GM21381 (cell line): ENCODE results near the gene RGS9.

Experiments
- ATAC-seq: cut with Tn5 transposase; IDR thresholded peaks from one replicate; pipeline ENCODE4 v1.9.1; 2021; ENCODE audit warnings: mild to moderate bottlenecking, moderate library complexity; ENCODE audit not compliant: unreplicated experiment

The RGS9 gene

DNA sequence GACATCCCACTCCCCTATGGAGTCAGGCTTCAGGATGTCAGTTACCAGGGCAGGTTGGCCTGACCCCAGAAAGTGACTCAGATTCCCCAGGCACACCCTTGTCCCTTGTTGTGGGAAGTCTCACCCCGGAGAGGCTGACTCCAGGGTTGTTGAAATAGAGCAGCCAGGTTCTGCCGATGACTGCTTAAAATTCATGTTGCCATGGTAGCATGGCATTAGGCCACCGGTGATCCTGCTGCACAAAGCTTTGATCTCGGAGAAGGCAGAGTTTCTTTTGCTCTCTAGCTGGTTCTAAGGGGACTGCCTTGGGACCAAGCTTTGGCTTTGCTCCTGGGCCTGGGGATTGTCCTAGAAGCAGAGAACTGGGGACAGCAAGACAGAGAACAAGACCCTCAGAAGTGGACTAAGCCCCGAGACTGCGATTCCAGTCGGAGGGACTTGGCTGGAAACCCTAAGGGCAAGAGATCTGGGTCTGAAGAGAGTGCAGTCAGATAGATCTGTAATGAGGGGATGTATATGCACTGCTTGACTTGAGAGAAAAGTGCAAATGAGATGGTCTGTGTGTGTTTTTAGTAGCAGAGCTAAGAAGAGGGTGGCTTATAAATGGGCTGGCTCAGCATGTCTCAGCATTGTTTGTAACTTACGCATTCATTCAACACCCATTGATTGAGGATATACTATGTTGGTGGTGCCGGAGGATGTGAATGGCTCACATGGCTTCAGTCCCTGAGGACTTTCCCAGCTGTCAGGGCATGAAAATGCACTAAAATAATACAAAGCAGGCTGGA, 106.9 kb downstream of the RGS9 start:
- ATAC-seq, result no peak

DNA sequence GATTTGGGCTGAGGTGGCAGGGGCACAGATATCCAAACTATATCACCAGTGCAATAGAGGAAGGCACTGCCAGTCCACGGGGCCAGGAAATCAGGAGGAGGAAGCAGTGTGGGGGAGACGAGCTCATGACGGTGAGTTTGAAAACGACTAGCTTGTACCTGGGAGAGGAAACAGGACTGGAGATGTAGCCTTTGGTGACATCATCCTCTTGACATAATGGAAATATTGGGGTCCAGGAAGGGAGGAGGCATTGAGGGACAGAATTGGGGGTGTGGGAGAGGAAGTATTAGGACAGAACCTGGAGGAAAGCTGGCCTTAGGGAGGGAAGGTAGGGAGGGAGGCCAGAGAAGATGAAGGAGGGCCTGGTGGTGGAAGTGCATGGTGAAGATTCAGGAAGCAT, 109.1 kb downstream of the RGS9 start:
- no peak for ATAC-seq

DNA sequence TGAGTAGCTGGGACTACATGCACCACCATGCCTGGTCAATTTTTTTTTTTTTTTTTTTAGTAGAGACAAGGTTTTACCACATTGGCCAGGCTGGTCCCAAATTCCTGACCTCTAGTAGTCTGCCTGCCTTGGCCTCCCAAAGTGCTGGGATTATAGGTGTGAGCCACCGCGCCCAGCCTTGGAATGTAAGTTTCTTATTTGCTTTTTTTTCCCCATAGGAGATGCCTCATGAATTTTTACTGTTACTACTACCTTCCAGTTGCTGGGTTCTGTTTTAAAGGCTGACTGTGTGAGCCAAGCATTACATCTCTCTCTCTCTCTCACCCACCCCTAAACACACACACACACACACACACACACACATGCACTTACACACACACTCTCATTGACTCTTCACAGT, 112.6 kb downstream of the RGS9 start:
- no peak for ATAC-seq

DNA sequence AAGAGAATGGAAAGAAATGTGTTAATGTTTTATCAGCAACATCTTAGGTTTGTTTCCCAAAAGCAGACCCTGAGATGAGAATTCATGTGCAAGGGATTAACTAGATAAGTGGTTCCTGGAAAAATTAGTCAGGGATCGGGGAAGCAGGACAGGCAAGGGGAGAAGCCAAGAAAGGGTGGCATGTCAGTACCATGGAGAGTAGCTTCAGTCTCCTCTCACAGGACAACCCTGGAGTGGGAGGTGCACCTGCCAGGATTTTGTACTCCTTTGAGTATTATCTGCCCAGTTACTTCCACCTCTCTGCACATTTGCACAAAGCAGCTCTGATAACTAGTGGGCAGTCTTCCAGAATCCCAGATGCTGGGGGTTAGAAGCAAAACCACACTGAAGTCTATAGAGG, 117.0 kb downstream of the RGS9 start:
- no peak for ATAC-seq

DNA sequence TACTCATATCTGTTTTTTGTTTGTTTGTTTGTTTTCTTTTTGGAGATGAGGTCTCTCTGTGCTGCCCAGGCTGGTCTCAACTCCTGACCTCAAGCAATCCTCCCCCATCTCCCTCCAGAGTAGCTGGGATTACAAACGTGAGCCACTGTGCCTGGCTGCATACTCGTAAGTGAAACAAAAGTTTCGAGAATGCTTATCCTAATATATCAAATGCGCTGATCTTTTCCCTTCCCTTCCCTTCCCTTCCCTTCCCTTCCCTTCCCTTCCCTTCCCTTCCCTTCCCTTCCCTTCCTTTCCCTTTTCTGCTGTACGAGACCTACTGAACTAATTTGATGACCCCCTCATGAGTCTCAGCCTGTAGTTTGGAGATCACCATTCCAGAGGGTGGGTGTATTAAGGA, 122.1 kb downstream of the RGS9 start:
- no peak for ATAC-seq

DNA sequence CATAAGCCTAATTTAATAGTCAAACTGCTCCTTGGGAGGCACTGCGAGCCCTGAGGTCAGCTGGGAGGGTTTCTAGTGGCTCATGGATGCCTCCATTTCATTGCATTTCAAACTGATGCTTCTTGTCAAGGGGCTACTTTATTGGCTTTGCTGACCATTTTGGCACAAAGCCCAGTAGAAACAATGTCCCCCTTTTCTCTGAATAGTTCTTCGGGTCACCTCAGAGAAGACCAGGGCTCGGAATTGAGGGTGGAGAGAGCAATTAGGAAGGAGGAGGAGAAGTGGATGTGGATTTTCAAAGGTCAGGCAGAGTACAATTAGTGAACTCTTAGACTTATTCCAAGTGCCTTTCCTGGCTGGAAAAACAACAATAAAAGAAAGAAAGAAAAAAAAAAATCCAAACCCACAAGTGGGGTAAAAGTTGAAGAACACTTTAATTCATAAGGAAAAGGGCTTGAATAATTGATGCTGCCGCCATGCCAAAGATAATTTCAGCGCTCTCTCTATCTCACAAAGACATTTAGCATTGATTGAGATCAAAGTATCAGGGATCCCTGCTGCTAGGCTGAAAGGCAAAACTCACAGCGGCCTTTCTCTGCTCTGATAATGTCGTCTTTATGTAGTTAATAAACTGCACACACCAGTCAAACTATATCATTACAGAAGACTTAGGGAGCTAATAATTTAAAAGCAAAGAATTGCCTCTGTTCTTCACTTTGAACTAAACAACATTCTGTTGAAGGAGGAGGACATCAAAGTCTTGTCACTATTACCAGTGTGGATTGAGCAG, 122.7 kb downstream of the RGS9 start:
- no peak for ATAC-seq

DNA sequence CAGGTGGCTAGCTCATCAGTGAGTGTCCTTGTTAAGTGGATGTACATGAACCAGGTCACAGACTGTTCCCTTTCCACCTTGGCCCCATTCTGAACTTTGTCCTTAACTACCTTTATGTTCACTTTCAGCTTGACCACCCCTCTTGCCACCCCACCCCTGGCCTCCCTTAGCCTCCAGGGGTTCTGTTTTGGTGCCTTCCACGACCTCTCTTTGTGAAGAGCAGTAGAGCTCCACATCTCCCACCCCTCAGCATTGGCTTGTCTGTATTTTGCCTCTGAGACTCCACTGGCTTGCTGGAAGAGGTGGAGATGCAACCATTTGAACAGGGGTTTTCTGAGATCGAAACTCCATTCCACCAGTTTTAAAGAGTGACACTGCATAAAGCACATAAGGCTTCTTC, 123.5 kb downstream of the RGS9 start:
- no peak for ATAC-seq

DNA sequence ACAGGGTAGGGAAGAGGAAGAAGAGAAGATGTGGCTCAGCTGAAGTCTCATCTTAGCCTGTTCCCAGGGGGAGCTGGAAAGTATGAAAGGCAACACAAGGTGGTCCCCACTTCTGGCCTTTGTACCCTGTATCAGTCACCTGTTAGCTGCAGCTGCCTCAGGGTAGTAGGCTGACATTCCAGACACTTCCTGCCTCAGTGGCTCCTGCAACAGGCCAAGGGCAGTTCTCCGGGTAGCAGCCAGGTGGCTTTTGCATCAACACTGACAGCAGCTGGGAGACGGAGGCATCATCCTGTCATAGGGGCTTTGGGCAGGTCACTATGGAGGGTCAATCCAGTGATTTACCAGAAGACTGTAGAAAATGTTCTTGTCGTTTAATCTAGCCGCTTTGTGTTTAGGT, 124.0 kb downstream of the RGS9 start:
- no peak for ATAC-seq

DNA sequence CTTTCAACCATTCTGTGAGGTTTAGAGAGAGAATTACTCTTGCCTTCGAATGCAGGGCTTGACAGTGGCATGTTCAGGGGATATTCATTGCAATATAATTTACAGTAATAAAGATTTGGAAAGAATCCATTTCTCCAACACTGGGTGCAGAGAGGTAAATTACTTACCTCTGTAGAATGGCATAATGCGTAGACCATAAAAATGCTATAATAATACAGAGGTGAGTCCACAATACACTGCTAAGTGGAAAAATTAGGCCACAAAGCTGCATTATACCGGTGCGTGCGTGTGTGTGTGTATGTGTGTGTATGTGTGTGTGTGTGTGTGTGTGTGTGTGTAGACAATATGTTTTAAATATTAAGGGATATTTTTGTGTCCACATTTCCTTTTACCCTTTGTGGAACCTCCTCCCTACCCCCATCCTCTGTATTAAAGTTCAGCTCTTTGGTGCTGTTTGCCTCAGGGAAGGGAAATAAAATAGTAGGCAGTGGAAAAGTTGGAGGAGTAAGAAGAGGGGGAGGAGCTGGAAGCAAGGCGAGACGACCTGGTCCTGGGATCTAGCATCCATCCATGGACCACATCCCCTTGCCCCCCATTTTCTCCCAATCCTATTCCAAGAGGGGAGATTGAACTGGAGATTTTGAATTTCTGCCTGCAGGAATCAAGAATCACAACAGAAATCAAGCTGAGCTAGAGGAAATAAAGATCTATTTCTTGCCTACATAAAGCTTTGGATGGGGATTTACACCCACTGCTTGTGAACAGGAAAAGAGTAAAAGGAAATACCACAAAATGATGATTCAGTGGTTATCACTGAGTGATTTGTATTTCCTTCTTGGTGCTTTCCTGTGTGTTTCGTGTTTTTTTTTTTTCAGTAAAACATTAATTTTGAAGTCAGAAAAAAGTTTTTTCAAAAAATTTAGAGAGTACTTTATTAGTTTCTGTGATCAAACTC, 124.8 kb downstream of the RGS9 start:
- ATAC-seq, result no peak

DNA sequence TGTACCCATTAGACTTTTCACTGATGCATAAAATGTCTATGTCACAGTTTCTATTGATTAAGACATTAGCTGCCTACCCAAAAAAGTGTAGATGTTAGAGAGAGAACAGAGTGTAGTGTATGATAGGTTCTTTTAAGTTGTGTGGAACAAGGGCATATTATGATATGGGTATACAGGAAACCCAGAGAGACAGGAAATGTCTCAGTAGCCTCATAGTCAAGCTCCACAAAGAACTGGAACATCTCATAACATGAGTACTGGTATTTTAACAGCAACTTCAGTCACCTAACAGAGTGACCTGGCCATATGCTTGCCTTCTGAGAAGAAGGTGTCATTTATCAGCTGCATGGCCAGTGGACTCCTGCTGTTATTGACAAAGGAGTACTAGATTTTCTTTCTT, 128.1 kb downstream of the RGS9 start:
- no peak for ATAC-seq

DNA sequence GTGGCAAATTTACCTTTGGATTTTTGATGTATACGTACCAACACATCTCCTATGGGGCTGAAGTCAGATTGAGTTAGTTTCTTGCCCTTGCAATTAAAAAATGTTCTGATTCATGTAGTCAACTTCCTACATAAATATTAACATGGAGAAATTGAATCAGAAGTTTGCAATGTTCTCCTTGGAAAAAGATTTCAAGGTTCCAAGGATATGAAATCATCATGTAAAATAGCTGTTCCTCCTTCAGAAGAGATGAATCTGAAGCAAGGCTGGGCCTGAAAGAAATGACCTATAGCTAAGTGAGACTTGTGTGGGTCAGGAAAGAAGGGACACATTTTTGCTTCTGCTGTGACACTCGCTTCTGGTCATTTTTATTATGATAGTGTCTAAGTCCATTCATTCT, 131.7 kb downstream of the RGS9 start:
- ATAC-seq, result no peak

DNA sequence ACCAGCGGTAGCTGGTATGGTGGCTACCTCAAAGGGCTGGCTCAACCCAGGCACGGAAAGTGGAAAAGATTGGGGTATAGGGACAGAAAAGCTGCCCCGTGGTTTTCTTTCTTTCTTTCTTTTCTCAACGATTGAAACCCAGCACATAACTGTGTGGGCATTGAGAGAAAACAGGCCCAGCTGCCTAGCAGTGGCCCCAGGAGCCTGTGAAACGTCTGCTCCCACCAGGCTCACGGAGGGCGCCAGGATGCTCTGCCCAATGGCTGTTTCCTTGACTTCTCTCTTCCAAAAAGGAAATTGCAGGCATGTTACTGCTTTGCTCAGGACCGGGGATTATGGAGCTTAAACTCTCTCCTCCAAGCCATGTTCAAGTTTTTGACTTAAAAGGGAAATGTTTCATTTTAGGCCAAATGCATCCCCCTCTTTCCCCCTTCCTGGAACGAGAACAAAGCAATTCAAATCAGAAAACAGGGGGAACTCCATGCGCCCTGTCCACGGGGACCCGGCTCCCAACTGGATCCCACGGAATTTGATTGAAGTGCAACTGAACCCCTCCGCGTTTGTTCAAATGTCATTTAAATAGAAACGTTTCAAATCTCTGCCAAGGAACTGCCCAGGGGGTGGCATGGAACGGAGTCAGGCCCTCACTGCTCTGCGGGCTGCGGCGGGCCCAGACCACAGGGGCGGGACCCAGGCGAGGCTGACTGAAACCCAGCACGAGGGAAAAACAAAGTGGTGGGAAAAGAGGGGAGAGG, 133.5 kb downstream of the RGS9 start:
- no peak for ATAC-seq

DNA sequence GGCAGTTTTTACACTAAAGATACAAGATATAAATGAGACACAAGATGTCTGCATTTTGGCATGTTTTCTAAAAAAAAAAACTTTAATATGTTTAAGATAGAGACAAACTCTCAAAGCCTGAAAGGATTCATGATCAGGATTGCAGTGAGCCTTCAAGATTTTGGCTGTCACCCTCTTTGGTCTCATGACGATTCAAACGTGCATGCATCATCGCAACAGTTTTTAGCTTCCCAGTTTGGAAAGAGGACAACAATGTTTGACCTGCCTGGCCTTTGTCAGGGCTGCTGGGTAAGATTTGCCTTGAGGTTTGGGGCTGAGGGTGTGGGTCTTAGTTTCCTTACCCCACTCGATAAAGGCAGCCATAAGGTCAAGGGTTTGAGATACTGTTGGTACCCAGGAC, 134.1 kb downstream of the RGS9 start:
- ATAC-seq, result no peak
